BJ (cell line): ENCODE data around the gene ADAM11. TPM values are rescaled to one million over a fixed set of nuclear protein-coding genes. Genes with fewer than 3 reads are reported as not detected.

ENCODE experiments used
- CTCF ChIA-PET: fragments of 350-600 bp; formaldehyde crosslinking; extraction: SDS; loops from one replicate; lab custom pipeline; 2021; ENCODE audit warnings: antibody characterized with exemption, inconsistent platforms; lab: Yijun Ruan, JAX
- POLR2A ChIA-PET: fragments of 300-600 bp; sonication (Branson Sonifier 250); formaldehyde crosslinking; extraction: SDS; loops from one replicate; lab custom pipeline; 2021; ENCODE audit warnings: antibody characterized with exemption; lab: Charles Lee
- DNase-seq: peaks from one replicate; pipeline ENCODE4 v3.0.0-alpha.2; 2011; ENCODE audit warnings: low read depth
- H3K27me3 ChIP-seq: 2 replicates; pipeline ENCODE4 v1.6.0; 2011; ENCODE audit warnings: low read length; ENCODE audit not compliant: control insufficient read depth, insufficient read depth
- H3K36me3 ChIP-seq: 2 replicates; pipeline ENCODE4 v1.5.1; 2011; ENCODE audit warnings: low read length; ENCODE audit not compliant: control insufficient read depth, insufficient read depth
- H3K4me3 ChIP-seq: 2 replicates; pipeline ENCODE4 v1.5.1; 2011; ENCODE audit warnings: low read depth, mild to moderate bottlenecking, control low read depth, low read length
- polyA plus RNA-seq: library from polyadenylated mRNA; depleted of rRNA; stranded (reverse); fragments of >200 nt; gene quantifications from 2 replicates; pipeline ENCODE4 v1.2.3, GENCODE V29; 2011
- TF ChIP-seq, protein P1 (sequence below): IDR thresholded peaks from 2 replicates; pipeline ENCODE4 v1.5.1; 2011; ENCODE audit warnings: low read depth, mild to moderate bottlenecking, control low read depth, inconsistent platforms, low read length, moderate library complexity; ENCODE audit not compliant: insufficient read depth

The ADAM11 gene
- polyA plus RNA-seq, 1 experiment: 0.31 TPM

DNA sequence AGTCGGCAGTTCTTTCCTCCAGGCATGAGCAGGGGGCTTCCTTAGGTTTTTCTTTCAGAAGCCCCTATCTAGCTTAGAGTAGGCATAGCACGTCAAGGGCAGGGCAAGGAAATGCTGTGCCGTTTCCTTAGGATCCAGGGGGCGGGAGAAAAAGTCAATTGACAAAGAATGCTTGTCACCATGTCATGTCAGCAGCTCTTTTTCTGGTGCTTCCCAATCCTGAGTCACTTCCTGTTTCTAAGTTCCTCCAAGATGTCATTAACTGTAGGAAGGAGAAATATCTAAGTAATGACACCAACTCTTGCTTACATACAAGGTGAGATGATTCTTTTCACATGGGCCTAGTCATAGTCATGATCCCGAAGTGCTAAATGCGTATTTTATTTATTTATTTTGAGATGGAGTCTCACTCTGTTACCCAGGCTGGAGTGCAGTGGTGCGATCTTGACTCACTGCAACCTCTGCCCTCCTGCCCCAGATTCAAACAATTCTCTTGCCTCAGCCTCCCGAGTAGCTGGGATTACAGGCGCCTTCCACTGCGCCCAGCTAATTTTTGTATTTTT lies 36.1 kb downstream of the ADAM11 start:
- TF ChIP-seq, protein P1, sequence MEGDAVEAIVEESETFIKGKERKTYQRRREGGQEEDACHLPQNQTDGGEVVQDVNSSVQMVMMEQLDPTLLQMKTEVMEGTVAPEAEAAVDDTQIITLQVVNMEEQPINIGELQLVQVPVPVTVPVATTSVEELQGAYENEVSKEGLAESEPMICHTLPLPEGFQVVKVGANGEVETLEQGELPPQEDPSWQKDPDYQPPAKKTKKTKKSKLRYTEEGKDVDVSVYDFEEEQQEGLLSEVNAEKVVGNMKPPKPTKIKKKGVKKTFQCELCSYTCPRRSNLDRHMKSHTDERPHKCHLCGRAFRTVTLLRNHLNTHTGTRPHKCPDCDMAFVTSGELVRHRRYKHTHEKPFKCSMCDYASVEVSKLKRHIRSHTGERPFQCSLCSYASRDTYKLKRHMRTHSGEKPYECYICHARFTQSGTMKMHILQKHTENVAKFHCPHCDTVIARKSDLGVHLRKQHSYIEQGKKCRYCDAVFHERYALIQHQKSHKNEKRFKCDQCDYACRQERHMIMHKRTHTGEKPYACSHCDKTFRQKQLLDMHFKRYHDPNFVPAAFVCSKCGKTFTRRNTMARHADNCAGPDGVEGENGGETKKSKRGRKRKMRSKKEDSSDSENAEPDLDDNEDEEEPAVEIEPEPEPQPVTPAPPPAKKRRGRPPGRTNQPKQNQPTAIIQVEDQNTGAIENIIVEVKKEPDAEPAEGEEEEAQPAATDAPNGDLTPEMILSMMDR: no peak
- Histone ChIP-seq H3K27me3 (no peaks in the 10 kb centered on the region), H3K36me3 (no peaks in the 10 kb centered on the region; the same call in 1 of the 2 replicates), H3K4me3 (no peak overlapping the region)
- ChIA-PET POLR2A (no interaction called here), CTCF (interaction anchor here (0.8 to 2.5 kb wide), 9 partner anchors 10 to 83 kb away, joined by 3 to 23 read pairs (median 4); no protein-coding TSS in a partner anchor)
- peak; percentile 82 for DNase-seq

DNA sequence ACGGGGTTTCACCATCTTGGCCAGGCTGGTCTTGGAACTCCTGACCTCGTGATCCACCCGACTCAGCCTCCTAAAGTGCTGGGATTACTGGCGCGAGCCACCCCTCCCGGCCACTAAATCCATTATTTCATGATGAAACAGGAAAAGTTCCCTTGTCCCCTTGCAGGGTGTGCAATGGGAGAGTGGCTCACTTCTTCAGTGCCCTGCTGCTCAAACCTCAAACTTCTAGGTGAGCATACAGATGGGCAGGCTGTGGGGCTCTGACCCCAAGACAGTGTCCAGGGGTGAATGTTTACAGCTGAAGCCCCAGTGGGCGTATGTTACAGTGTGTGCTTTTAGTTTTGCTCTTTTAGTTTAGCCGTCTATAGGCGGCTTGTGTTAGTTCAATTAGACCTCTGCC lies 36.6 kb downstream of the ADAM11 start:
- H3K4me3 ChIP-seq: no peak overlapping the region
- ChIA-PET POLR2A (no interaction called here), CTCF (interaction anchor here (1.1 to 2.5 kb wide), 5 partner anchors 9 to 69 kb away, joined by 3 to 23 read pairs (median 4); no protein-coding TSS in a partner anchor)
- TF ChIP-seq, protein P1: no peak
- H3K36me3 ChIP-seq: no peaks in the 10 kb centered on the region; the same call in 1 of the 2 replicates
- H3K27me3 ChIP-seq: no peaks in the 10 kb centered on the region
- no peak for DNase-seq

DNA sequence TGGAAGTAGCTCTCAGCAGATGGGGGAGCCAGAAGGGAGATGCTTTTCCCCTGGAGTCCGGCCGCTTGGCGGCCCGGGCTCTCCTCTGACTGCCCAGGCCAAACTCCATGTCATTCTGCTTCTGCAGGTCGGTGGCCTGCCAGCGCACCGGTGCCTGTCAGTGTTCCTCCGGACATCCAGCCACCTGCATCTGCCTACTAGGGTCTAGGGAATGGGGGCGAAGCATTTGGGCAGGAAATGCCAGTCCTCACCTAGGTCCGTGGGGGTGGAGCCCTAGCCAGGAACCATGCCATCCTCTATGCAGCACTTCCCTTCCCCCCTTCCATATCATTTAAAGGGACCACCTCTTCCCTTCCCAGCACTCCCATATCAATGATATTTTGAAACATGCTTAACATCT lies 37.1 kb downstream of the ADAM11 start:
- Histone ChIP-seq H3K4me3 (no peak overlapping the region), H3K36me3 (no peaks in the 10 kb centered on the region; the same call in 1 of the 2 replicates), H3K27me3 (no peaks in the 10 kb centered on the region)
- DNase-seq: no peak
- CTCF ChIA-PET: interaction anchor here (2.5 to 3.2 kb wide), 2 partner anchors 17 kb away, joined by 17 to 23 read pairs; no protein-coding TSS in a partner anchor
- POLR2A ChIA-PET: no interaction called here
- TF ChIP-seq, protein P1: no peak

DNA sequence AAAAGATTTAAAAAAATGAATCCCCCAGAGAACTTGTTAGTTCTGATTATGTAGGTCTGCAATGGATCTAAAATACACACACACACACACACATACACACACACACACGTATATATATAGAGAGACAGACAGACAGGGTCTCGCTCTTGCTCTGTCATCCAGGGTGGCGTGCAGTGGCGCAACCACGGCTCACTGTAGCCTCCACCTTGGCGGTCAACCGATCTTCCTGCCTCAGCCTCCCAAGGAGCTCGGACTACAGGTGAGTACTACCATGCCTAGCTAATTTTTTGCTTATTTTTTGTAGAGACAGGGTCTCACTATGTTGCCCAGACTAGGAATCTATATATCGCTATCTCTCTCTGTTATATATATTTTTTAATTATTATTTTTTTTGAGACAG lies 37.9 kb downstream of the ADAM11 start:
- POLR2A ChIA-PET: interaction anchor here (0.6 kb wide), 1 partner anchor 54 kb away, joined by 3 read pairs; no protein-coding TSS in a partner anchor
- Histone ChIP-seq H3K36me3 (no peaks in the 10 kb centered on the region; the same call in 1 of the 2 replicates), H3K4me3 (no peak overlapping the region), H3K27me3 (no peaks in the 10 kb centered on the region)
- CTCF ChIA-PET: interaction anchor here (3.2 kb wide), 1 partner anchor 18 kb away, joined by 17 read pairs; no protein-coding TSS in a partner anchor
- no peak for DNase-seq
- TF ChIP-seq, protein P1: no peak

DNA sequence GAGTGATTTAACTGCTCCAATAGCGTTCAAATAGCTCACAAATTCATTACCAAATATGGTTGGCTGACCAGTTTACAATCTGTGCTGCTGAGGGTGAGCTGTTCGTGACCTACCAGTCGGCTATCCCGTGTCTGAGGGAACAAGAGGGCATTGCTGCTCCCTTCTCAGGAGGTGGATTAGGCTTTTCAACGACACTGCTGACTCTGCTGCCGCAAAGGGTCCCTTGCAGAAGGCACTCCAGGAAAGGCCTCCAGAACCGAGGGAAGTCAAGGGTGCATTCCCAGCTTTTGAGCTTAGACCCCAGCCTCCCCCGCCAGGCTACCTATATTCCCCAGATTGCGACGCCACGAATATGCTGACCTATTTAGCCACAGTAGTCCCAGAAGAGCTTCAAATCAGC lies 39.0 kb downstream of the ADAM11 start:
- H3K27me3 ChIP-seq: no peaks in the 10 kb centered on the region
- H3K36me3 ChIP-seq: no peaks in the 10 kb centered on the region; the same call in 1 of the 2 replicates
- H3K4me3 ChIP-seq: no peak overlapping the region
- POLR2A ChIA-PET: no interaction called here
- CTCF ChIA-PET: interaction anchor here (1.8 to 3.2 kb wide), 2 partner anchors 19 to 67 kb away, joined by 8 to 17 read pairs; no protein-coding TSS in a partner anchor
- TF ChIP-seq, protein P1: no peak
- DNase-seq: no peak
